IPS-18c (cell line): ENCODE measurements around the gene MYMX.
A peak's percentile ranks its signal among the peaks of the same experiment; 100 is the strongest.

Source experiments
- H3K4me3 ChIP-seq: 2 replicates; pipeline ENCODE4 v1.7.0; 2013; ENCODE audit warnings: low read depth, mild to moderate bottlenecking, low read length, moderate library complexity; ENCODE audit not compliant: insufficient read depth
- H3K9me3 ChIP-seq: one replicate; pipeline ENCODE4 v1.6.1; 2013; ENCODE audit warnings: mild to moderate bottlenecking, low read length, moderate library complexity; ENCODE audit not compliant: control insufficient read depth, insufficient read depth

Gene MYMX

DNA sequence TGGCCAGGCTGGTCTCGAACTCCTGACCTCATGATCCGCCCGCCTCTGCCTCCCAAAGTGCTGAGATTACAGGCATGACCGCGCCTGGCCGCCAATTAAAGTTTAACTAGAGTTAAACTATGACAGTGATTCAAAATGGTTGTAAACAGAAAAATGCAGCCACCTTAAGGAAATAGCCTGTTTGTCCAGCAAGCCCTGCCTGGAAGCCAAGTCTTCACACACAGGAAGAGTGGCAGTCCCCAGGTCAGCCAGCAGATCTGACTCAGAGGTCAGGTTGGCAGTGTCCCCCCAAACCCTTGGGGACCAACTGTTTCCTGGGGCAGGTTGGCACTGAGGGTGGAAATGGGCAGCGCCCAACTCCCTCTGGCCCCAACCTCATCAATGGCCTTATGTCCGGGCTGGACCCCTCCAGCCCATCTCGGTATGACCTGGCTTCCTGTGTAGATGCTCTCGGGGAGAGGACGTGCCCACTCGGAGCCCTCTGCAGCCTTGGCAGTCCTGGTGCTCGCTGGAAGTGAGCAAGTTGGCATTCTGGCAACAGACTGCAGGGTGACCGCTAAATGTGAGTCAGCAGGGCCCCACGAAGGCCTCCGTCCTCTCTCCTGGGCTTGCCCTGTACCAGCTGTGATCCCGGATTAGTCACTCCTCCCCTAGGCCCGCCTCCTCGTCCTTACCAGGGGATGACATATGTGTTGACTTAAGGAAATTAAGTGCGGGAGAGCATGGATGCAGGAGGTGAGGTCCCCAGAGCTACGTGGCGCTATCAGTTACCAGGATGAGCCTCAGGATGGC lies 20.5 kb downstream of the MYMX start:
- H3K9me3 ChIP-seq, result no peaks in the 10 kb centered on the region
- H3K4me3 ChIP-seq, result peak overlapping the region; percentile 77

DNA sequence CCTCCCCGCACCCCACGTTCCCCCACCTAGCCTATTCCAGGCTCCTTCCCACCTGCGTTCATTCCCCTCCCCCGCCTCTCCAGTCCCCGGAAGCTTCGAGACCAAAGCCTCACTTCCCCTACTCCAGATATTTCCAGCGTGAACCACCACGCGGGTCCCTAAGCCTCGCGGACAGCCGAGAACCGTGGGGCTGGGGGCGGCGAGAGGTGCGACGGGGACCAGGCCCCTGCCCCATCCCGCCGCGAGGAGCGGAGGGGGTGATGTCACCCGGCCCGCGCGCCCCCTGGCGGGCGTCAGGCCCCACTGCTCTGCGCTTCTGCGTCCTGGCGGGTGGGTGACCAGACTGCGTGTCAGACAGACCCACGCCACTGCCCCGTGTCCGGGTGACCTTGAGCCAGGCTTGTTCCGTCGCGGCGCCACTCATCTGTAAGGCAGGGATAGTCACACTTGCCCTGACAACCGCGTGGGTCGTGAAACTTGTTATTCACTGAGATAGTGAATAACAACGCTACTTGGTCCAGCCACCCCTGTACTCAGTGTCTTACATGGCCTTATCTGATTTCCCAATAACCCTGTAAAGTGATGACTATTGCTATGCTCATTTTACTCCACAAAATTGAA lies 21.2 kb downstream of the MYMX start:
- Histone ChIP-seq H3K4me3 (peak overlapping the region; percentile 77), H3K9me3 (no peaks in the 10 kb centered on the region)

DNA sequence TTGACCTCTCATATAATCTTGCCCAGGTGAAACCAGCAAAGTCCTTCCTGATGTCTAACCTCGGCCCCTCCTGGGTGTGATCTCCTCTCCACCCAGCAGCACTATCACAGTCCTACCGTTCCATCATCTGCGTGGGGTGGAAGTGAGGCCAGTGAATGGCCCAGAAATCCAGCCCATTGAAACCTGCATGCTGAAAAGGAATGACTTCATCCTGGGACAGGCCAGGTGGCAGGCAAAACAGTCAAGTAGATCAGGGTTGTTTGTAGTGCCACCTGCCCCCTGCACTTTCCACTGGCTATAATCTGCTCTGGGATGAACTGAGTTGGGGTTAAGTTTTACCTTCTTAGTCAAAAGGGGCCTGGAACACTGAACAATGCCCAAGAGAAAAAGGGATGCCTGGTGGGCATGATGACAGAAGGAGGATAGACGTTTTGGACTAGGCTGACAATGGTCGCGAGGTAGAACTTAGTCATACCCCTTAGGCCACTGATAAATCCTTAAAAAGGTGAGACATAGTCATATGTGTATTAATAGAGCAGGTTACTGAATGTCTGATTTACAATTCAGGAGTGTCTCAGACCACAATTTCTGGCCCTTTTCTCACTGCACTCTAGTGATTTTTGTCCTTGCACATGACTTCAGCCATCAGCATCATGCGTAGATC lies 22.1 kb downstream of the MYMX start:
- Histone ChIP-seq H3K4me3 (no peak overlapping the region), H3K9me3 (peaks cover 2% of the 10 kb centered on the region)

DNA sequence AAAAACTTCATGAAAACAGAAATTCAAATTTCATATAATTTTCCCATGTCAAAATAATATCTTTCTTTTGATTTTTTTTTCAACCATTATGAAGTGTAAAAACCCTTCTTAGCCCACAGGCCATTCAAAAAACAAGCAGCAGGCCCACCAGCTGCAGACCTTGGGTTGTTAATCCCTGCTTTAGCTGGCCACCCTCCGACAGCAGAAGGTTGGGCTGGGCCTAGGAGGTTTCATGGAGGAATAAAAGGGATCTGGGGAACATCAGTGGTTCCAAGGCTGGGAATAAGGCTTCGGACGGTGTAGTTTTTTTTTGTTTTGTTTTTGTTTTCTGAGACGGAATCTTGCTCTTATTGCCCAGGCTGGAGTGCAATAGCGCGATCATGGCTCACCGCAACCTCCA lies 26.6 kb downstream of the MYMX start:
- no peak overlapping the region for H3K4me3 ChIP-seq
- peaks cover 2% of the 10 kb centered on the region for H3K9me3 ChIP-seq

DNA sequence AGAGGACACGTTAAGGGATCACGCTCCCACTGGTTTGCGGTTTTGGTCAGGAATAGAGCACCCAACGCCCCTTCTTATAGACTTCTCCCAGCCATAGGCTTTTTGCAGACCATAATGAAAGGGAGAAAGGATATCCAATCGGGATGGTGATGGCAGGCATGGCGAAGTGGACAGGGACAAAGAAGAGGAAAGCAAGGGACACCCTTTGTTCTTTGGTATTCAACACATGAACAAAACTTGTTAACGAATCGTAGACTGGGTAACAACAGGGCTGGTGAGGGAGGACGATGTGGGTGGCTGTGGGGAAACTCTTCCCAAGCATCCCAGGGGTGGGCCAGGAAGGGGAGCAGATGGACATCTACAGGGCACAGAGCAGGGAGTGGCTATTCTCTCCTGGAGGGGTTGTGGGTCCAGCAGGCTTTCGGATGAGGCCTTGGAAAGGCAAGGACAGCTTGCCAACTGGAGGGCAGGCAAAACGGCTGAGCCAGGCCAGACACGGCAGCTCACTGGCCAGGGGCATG lies 28.7 kb downstream of the MYMX start:
- Histone ChIP-seq H3K9me3 (peaks cover 2% of the 10 kb centered on the region), H3K4me3 (peak overlapping the region; percentile 99)

DNA sequence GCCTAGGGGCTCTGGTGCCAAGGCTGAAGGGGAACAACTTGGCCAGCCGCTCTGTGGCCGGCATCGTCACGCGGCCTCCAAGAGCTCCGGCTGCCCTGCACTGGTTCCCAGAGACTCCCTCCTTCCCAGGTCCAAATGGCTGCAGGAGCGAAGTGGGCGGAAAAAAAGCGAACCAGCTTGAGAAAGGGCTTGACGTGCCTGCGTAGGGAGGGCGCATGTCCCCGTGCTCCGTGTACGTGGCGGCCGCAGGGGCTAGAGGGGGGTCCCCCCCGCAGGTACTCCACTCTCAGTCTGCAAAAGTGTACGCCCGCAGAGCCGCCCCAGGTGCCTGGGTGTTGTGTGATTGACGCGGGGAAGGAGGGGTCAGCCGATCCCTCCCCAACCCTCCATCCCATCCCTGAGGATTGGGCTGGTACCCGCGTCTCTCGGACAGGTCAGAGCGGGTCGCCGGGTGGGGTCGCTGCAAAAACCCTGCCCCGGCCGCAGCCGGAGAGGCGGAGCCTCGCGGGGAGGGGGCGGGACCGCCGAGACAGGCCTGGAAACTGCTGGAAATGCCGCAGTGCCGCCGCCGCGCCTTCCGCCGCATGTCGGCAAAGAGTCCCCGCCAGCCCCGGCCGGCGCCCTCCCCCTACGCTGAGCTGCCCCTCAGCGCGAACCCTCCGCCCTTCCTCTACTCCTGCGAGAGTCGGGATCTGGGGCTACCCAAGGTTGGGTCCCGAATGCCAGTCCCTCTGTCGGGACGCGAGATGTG lies 29.4 kb downstream of the MYMX start:
- Histone ChIP-seq H3K9me3 (peaks cover 2% of the 10 kb centered on the region), H3K4me3 (peak overlapping the region; percentile 99)

DNA sequence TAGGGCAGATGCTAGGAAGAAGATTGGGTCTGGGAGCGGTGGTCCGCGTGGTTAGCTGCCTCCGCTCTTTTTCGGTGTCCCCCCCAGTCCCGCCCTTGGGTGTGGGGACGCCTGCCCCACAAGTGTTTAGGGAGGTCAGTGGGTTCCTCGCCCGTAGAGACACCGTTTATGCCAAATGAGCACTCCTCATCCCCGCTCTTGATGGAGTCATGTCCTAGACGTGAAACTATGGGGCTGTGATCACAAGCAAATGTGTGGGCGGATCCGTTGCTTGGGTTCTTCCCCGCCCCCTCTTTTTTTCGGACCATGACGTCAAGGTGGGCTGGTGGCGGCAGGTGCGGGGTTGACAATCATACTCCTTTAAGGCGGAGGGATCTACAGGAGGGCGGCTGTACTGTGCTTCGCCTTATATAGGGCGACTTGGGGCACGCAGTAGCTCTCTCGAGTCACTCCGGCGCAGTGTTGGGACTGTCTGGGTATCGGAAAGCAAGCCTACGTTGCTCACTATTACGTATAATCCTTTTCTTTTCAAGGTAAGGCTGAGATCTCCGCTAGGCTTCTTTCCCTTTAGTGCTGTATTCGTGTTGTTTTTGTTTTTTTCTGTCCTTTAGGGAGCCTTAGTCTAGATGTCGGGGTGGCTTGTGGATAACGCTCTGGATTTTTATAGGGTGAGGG lies 30.1 kb downstream of the MYMX start, which contains the start of gene HSP90AB1:
TSS of gene HSP90AB1 (plus strand) at position 439 of the 675 bp plus-strand sequence. CDS start 1,529 bp downstream, outside the sequence.
- Histone ChIP-seq H3K4me3 (peak within 1 kb of the TSS; percentile 99), H3K9me3 (peaks cover 2% of the 10 kb centered on the region)

DNA sequence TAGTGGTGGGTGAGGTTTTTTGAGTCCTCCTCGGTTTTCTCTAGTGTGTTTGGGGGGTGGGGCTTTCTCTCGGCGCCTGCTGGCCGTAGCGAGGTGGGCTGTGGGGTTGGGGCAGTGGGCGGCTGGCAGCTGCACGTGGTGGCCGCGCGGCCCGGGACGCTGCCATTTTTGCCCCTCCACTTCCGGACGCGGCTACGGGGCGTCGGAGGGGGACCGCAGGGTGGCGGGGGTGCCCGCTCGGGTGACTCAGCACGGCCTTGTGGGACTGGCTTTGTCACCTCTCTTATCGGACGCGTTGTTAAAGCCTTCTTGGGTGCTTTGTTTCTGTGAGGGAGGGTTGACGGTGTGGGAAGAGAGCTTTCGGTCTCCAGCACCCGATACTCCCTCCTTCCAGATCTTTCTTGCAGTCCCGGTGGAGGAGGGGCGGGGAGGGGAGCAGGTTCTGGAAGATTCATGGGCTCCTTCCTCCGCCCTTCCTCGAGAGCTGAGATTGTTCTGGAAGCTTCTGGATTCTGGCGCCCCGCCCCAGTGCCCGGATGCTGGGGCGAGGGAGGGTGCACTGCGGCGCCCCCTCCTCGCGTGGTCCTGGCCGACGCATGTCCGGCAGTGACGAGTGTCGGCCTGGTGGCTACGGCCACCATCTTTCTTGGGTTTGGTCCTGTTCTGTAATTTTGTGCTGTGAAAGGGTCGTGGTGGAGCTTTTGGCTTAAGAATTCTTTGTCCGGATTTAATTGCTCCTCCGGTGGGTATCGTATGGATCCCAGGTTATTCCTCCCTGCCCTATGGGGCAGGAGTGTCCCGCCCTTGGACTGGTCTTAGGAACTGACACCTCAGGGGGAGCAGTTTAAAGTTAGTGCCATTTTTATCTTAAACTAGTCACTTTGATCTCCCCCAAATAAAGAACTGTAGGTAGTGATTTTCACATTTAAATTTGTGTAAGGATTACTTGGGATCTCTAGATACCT lies 30.9 kb downstream of the MYMX start:
- peaks cover 2% of the 10 kb centered on the region for H3K9me3 ChIP-seq

DNA sequence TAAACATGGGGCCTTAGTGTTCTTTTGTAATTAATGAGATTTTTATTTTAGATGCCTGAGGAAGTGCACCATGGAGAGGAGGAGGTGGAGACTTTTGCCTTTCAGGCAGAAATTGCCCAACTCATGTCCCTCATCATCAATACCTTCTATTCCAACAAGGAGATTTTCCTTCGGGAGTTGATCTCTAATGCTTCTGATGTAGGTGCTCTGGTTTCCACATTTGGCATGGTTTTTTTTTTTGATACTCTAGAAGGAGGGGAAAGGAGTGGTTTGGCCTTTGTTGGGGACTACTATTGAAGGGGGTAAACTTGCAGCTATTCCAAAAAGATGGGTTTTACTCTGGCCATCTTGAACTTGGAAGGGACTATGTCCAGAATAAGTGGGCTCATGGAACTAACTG lies 31.9 kb downstream of the MYMX start:
- Histone ChIP-seq H3K9me3 (no peaks in the 10 kb centered on the region), H3K4me3 (peak overlapping the region; percentile 99)

More for the DNA sequence above, 30.9 kb downstream of the MYMX start:
- H3K4me3 ChIP-seq, result peak overlapping the region; percentile 99

DNA sequence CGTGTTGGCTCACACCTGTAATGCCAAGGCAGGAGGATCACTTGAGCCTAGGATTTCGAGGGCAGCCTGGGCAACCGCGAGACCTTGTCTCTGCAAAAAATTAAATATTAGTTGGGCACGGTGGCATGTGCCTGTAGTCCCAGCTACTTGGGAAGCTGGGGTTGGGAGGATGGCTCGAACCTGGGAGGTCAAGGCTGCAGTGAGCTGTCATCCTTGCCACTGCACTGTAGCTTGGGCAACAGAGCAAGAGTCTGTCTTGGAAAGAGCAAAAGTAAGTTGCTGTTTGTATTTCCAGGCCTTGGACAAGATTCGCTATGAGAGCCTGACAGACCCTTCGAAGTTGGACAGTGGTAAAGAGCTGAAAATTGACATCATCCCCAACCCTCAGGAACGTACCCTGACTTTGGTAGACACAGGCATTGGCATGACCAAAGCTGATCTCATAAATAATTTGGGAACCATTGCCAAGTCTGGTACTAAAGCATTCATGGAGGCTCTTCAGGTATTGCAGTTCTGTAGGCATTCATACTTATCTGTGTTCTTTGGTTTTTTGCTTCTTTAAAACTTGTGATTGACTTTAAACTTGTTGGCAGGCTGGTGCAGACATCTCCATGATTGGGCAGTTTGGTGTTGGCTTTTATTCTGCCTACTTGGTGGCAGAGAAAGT lies 32.5 kb downstream of the MYMX start:
- H3K4me3 ChIP-seq, result peak overlapping the region; percentile 99

DNA sequence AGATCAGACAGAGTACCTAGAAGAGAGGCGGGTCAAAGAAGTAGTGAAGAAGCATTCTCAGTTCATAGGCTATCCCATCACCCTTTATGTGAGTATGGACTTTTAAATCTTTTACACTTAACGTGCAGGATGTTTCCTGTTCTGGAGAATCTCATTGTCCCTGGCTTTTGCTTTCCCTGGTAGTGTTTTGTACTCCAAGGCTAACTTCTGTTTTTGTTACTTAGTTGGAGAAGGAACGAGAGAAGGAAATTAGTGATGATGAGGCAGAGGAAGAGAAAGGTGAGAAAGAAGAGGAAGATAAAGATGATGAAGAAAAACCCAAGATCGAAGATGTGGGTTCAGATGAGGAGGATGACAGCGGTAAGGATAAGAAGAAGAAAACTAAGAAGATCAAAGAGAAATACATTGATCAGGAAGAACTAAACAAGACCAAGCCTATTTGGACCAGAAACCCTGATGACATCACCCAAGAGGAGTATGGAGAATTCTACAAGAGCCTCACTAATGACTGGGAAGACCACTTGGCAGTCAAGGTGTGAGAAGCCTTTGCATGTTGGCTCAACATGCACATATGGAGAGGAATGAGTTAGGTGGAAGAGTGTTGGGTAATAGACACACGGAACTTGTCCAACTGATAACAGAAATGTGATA lies 33.5 kb downstream of the MYMX start:
- Histone ChIP-seq H3K9me3 (no peaks in the 10 kb centered on the region), H3K4me3 (no peak overlapping the region)

More for the DNA sequence above, 32.5 kb downstream of the MYMX start:
- H3K9me3 ChIP-seq, result no peaks in the 10 kb centered on the region

DNA sequence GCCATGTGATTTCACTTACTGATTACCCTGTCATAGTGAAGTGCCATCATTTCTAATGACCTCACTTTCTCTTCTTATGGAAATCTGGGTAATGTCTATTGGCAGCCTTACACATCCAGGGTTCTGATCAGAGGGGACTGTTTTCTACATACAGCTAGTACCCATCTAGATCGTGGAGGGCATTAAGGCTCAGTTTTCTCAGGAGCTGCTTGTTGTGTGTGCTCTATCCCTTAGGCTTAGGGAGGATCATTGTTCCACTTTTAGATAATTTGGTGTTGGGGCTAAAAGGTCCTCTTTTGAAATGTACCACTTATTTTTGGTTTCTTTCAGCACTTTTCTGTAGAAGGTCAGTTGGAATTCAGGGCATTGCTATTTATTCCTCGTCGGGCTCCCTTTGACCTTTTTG lies 34.0 kb downstream of the MYMX start:
- no peak overlapping the region for H3K4me3 ChIP-seq
- H3K9me3 ChIP-seq, result no peaks in the 10 kb centered on the region

DNA sequence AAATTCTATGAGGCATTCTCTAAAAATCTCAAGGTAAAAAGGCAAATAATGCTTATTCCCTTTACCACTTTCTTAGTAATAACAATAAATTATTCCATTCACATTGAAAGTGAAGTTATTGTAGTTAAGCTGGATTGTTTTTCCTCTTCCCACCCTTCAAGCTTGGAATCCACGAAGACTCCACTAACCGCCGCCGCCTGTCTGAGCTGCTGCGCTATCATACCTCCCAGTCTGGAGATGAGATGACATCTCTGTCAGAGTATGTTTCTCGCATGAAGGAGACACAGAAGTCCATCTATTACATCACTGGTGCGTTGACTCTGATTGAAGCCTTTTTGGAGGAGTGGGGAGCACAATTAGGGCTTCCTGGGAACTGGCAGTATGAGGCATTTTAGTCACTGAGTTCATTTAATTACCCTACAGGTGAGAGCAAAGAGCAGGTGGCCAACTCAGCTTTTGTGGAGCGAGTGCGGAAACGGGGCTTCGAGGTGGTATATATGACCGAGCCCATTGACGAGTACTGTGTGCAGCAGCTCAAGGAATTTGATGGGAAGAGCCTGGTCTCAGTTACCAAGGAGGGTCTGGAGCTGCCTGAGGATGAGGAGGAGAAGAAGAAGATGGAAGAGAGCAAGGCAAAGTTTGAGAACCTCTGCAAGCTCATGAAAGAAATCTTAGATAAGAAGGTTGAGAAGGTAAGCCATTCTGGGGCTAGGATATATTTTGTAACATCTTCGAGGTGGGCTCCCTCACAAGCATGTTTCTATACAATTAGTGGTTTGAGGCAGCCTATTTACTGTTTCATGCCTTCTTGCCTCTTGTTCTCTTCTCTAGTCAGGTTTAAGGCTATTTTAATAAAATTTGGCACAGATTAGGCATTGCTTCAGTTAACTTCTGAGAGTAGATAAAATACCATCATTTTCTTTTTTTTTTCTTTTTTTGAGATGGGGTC lies 35.1 kb downstream of the MYMX start:
- H3K4me3 ChIP-seq, result no peak overlapping the region

More for the DNA sequence above, 35.1 kb downstream of the MYMX start:
- H3K9me3 ChIP-seq, result no peaks in the 10 kb centered on the region
